Liver (tissue), 9 donors: ENCODE results near the gene PCYT2. TPM values are rescaled to one million over a fixed set of nuclear protein-coding genes. Genes with fewer than 3 reads are reported as not detected.

ENCODE experiments used
- DNase-seq: peaks from one replicate; pipeline ENCODE4 v3.0.0-alpha.2; 2017; ENCODE audit warnings: low spot score
- H3K27ac ChIP-seq, 2 donors: one replicate each; pipeline ENCODE4 v1.7.0; 2013; ENCODE audit warnings: inconsistent platforms in 2 of 2, low read length in 2 of 2, control low read depth in 1 of 2, low read depth in 1 of 2, mild to moderate bottlenecking in 1 of 2
- H3K27me3 ChIP-seq, 4 donors: one replicate each; pipeline versions ENCODE4 v1.6.1 to v1.7.0; 2013; ENCODE audit warnings: low read length in 3 of 4, inconsistent platforms in 1 of 4, mild to moderate bottlenecking in 1 of 4, moderate library complexity in 1 of 4; ENCODE audit not compliant: control insufficient read depth in 4 of 4, insufficient read depth in 4 of 4
- H3K36me3 ChIP-seq, 4 donors: one replicate each; pipeline versions ENCODE4 v1.6.1 to v1.7.0; 2013; ENCODE audit warnings: low read length in 3 of 4, mild to moderate bottlenecking in 3 of 4, low read depth in 1 of 4, moderate library complexity in 1 of 4; ENCODE audit not compliant: control insufficient read depth in 4 of 4, insufficient read depth in 3 of 4
- H3K4me1 ChIP-seq, 4 donors: one replicate each; pipeline versions ENCODE4 v1.6.1 to v1.7.0; 2013; ENCODE audit warnings: low read length in 3 of 4, mild to moderate bottlenecking in 3 of 4, moderate library complexity in 1 of 4; ENCODE audit not compliant: control insufficient read depth in 4 of 4, insufficient read depth in 4 of 4
- H3K4me3 ChIP-seq, 3 donors: one replicate each; pipeline versions ENCODE4 v1.6.1 to v1.7.0; 2013; ENCODE audit warnings: low read length in 3 of 3, control low read depth in 1 of 3, low read depth in 1 of 3, mild to moderate bottlenecking in 1 of 3
- H3K9ac ChIP-seq, 2 donors: one replicate each; pipeline ENCODE4 v1.7.0; 2013; ENCODE audit warnings: low read length in 2 of 2, mild to moderate bottlenecking in 2 of 2, moderate library complexity in 2 of 2, control low read depth in 1 of 2, low read depth in 1 of 2
- H3K9me3 ChIP-seq, 4 donors: one replicate each; pipeline versions ENCODE4 v1.6.1 to v1.7.0; 2013; ENCODE audit warnings: low read length in 3 of 4; ENCODE audit not compliant: control insufficient read depth in 4 of 4
- ATF3 ChIP-seq: IDR thresholded peaks from 2 replicates; pipeline ENCODE4 v1.6.1; 2016; ENCODE audit warnings: antibody characterized with exemption
- EGR1 ChIP-seq, 2 donors: IDR thresholded peaks; 2 replicates each; pipeline ENCODE4 v1.6.1; 2016 to 2018; ENCODE audit warnings: antibody characterized with exemption in 2 of 2, low read depth in 2 of 2
- FOXA1 ChIP-seq: IDR thresholded peaks from 2 replicates; pipeline ENCODE4 v1.6.1; 2016; ENCODE audit warnings: antibody characterized with exemption
- FOXA2 ChIP-seq: IDR thresholded peaks from 2 replicates; pipeline ENCODE4 v1.6.1; 2016; ENCODE audit warnings: antibody characterized with exemption
- GABPA ChIP-seq, 2 donors: IDR thresholded peaks in 1 of 2; conservative IDR thresholded peaks in 1 of 2; 2 replicates each; pipeline ENCODE4 v1.6.1; 2016; ENCODE audit warnings: antibody characterized with exemption in 2 of 2, mild to moderate bottlenecking in 1 of 2, moderate library complexity in 1 of 2
- HNF4A ChIP-seq, 2 donors: conservative IDR thresholded peaks; 2 replicates each; pipeline ENCODE4 v1.6.1; 2016; ENCODE audit warnings: antibody characterized with exemption in 2 of 2, mild to moderate bottlenecking in 2 of 2
- HNF4G ChIP-seq: IDR thresholded peaks from 2 replicates; pipeline ENCODE4 v1.6.1; 2016; ENCODE audit warnings: antibody characterized with exemption
- JUND ChIP-seq, 2 donors: IDR thresholded peaks; 2 replicates each; pipeline ENCODE4 v1.6.1; 2016; ENCODE audit warnings: antibody characterized with exemption in 2 of 2
- MAX ChIP-seq: IDR thresholded peaks from 2 replicates; pipeline ENCODE4 v1.6.1; 2016; ENCODE audit warnings: antibody characterized with exemption
- NR2F2 ChIP-seq: IDR thresholded peaks from 2 replicates; pipeline ENCODE4 v1.6.1; 2016; ENCODE audit warnings: antibody characterized with exemption
- RAD21 ChIP-seq, 2 donors: IDR thresholded peaks; 2 replicates each; pipeline ENCODE4 v1.6.1; 2016; ENCODE audit warnings: antibody characterized with exemption in 2 of 2, mild to moderate bottlenecking in 2 of 2
- RXRA ChIP-seq, 2 donors: IDR thresholded peaks; 2 replicates each; pipeline ENCODE4 v1.6.1; 2017 to 2018; ENCODE audit warnings: antibody characterized with exemption in 2 of 2, mild to moderate bottlenecking in 1 of 2
- SP1 ChIP-seq: IDR thresholded peaks from 2 replicates; pipeline ENCODE4 v1.6.1; 2018; ENCODE audit warnings: antibody characterized with exemption, mild to moderate bottlenecking
- TAF1 ChIP-seq: conservative IDR thresholded peaks from 2 replicates; pipeline ENCODE4 v1.6.1; 2016; ENCODE audit warnings: antibody characterized with exemption, mild to moderate bottlenecking
- YY1 ChIP-seq: IDR thresholded peaks from 2 replicates; pipeline ENCODE4 v1.6.1; 2016; ENCODE audit warnings: antibody characterized with exemption, mild to moderate bottlenecking
- WGBS: extraction: QIAGEN DNeasy Blood & Tissue Kit; methylation state at CpG from one replicate; pipeline ENCODE4 v1.1.7; 2013; 5-methylcytosine and 5-hydroxymethylcytosine counted together
- polyA plus RNA-seq, 2 donors: library from polyadenylated mRNA; stranded (reverse) in 1 of 2; unstranded in 1 of 2; fragments of 200-250 nt in 1 of 2; fragments of >200 nt in 1 of 2; fragmentation: Nextera tagmentation in 1 of 2; extraction: Ambion mirVana in 1 of 2; gene quantifications; one replicate each; pipeline versions ENCODE4 v1.2.1 to v1.2.3, GENCODE V29; 2013 to 2015
- total RNA-seq, 2 donors: library from RNA; depleted of rRNA; stranded (reverse); fragments of >200 nt; gene quantifications; one replicate each; pipeline ENCODE4 v1.2.3, GENCODE V29; 2014
- TF ChIP-seq, protein P1 (sequence below): IDR thresholded peaks from 2 replicates; pipeline ENCODE4 v1.6.1; 2016; ENCODE audit warnings: antibody characterized with exemption
- TF ChIP-seq, protein P2 (sequence below): fragments of 150-350 bp; IDR thresholded peaks from 2 replicates; pipeline ENCODE4 v1.5.1; 2017; ENCODE audit warnings: improper control_type of control experiment, low read depth, low read length; ENCODE audit not compliant: missing input control
- donor health status: healthy.
- donor health status: healthy.
- donor health status: healthy.
- donor health status: healthy.
- donor health status: healthy.

Gene PCYT2
- total and polyA plus RNA-seq, 4 donors: 63.9 to 101 (median 88.4) TPM

GRCh38 chr17:81899514-81900166 lies 11.6 kb downstream of the PCYT2 start:
- no peak overlapping the region for H3K4me3 ChIP-seq
- H3K9me3 ChIP-seq: no peaks in the 10 kb centered on the region
- peaks cover 2 to 23% (median 12%) of the 10 kb centered on the region in 4 donors for H3K4me1 ChIP-seq
- no peak for DNase-seq
- no peaks in the 10 kb centered on the region for H3K27me3 ChIP-seq
- no peak overlapping the region for H3K27ac ChIP-seq
- H3K9ac ChIP-seq: no peak overlapping the region
- WGBS: 87% methylated on average over 22 of the region's 22 CpGs
- TF ChIP-seq JUND (IDR thresholded peaks at IDR 0.05): no peak
- no peak for TF ChIP-seq FOXA2
- no peak for TF ChIP-seq EGR1 (IDR thresholded peaks at IDR 0.05; ENCODE audit: low read depth in 2 of 2)
- no peak for TF ChIP-seq FOXA1
- peaks cover 7 to 38% (median 8%) of the 10 kb centered on the region in 4 donors for H3K36me3 ChIP-seq

DNA sequence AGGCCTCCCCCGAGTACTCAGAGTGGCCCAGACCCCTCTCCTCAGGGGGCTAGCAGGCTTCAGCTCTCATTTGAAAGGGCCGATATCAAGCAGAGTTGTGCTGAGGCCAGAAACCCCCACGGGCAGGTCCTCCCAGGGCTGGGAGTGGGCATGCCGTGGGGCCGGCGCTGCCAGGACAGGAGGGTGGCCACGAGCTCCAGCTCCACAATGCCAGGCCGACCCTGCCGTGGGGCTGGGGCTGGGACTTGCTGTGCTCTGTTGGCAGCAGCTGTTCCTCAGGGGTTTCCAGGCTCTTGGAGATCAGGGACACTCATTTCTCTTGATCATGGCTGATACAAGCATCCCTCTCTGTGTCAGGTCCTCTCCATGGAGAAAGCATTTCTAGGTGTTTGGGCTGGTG lies 12.3 kb downstream of the PCYT2 start:
- 94% methylated on average over 9 of the region's 9 CpGs for WGBS
- TF ChIP-seq EGR1 (IDR thresholded peaks at IDR 0.05; ENCODE audit: low read depth in 2 of 2) (no peak), JUND (IDR thresholded peaks at IDR 0.05) (no peak), ATF3 (no peak), FOXA1 (no peak), SP1 (no peak), FOXA2 (no peak), GABPA (IDR thresholded peaks at IDR 0.05 in 1 of 2, conservative IDR thresholded peaks at IDR 0.05 in 1 of 2) (no peak), YY1 (no peak), NR2F2 (no peak), HNF4G (no peak), TAF1 (no peak), RXRA (IDR thresholded peaks at IDR 0.05) (no peak), MAX (no peak), RAD21 (IDR thresholded peaks at IDR 0.05) (no peak), HNF4A (conservative IDR thresholded peaks at IDR 0.05) (no peak)
- TF ChIP-seq, protein P1, sequence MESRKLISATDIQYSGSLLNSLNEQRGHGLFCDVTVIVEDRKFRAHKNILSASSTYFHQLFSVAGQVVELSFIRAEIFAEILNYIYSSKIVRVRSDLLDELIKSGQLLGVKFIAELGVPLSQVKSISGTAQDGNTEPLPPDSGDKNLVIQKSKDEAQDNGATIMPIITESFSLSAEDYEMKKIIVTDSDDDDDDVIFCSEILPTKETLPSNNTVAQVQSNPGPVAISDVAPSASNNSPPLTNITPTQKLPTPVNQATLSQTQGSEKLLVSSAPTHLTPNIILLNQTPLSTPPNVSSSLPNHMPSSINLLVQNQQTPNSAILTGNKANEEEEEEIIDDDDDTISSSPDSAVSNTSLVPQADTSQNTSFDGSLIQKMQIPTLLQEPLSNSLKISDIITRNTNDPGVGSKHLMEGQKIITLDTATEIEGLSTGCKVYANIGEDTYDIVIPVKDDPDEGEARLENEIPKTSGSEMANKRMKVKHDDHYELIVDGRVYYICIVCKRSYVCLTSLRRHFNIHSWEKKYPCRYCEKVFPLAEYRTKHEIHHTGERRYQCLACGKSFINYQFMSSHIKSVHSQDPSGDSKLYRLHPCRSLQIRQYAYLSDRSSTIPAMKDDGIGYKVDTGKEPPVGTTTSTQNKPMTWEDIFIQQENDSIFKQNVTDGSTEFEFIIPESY: no peak
- TF ChIP-seq, protein P2, sequence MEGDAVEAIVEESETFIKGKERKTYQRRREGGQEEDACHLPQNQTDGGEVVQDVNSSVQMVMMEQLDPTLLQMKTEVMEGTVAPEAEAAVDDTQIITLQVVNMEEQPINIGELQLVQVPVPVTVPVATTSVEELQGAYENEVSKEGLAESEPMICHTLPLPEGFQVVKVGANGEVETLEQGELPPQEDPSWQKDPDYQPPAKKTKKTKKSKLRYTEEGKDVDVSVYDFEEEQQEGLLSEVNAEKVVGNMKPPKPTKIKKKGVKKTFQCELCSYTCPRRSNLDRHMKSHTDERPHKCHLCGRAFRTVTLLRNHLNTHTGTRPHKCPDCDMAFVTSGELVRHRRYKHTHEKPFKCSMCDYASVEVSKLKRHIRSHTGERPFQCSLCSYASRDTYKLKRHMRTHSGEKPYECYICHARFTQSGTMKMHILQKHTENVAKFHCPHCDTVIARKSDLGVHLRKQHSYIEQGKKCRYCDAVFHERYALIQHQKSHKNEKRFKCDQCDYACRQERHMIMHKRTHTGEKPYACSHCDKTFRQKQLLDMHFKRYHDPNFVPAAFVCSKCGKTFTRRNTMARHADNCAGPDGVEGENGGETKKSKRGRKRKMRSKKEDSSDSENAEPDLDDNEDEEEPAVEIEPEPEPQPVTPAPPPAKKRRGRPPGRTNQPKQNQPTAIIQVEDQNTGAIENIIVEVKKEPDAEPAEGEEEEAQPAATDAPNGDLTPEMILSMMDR: no peak
- Histone ChIP-seq H3K27ac (no peak overlapping the region), H3K36me3 (peaks cover 6 to 37% (median 7%) of the 10 kb centered on the region in 4 donors), H3K4me3 (no peak overlapping the region), H3K9me3 (no peaks in the 10 kb centered on the region), H3K4me1 (peaks cover 2 to 23% (median 12%) of the 10 kb centered on the region in 4 donors), H3K9ac (no peak overlapping the region), H3K27me3 (no peaks in the 10 kb centered on the region)
- no peak for DNase-seq
